A673 (cell line): Measurements from ENCODE around the gene CRIP1. TPM values are rescaled to one million over a fixed set of nuclear protein-coding genes. Genes with fewer than 3 reads are reported as not detected.

ENCODE experiments used
- BruUV-seq: library from RNA; stranded (reverse); fragments of 400-500 nt; replicated peaks from 2 replicates; lab custom pipeline; 2021; lab: Mats Ljungman, UMichigan
- CTCF ChIA-PET: fragments of 300-600 bp; sonication (Branson Sonifier 250); formaldehyde crosslinking; loops from one replicate; lab custom pipeline; 2022; ENCODE audit warnings: antibody characterized with exemption; lab: Charles Lee
- POLR2A ChIA-PET: fragments of 300-600 bp; sonication (Branson Sonifier 250); formaldehyde crosslinking; loops from one replicate; lab custom pipeline; 2022; ENCODE audit warnings: antibody characterized with exemption; ENCODE audit not compliant: low non-redundant PET; lab: Charles Lee
- DNase-seq: peaks from one replicate; pipeline ENCODE4 v3.0.0-alpha.2; 2015; ENCODE audit warnings: low spot score
- H3K27ac ChIP-seq: fragments of 200-600 bp; sonication (generic); 2 replicates; pipeline ENCODE4 v1.5.1; 2016; ENCODE audit warnings: mixed run types, low read depth, mild to moderate bottlenecking, mixed read lengths, antibody characterized with exemption, low read length; ENCODE audit not compliant: poor library complexity, severe bottlenecking
- H3K27me3 ChIP-seq: fragments of 200-600 bp; sonication (generic); replicated peaks from 2 replicates; pipeline ENCODE4 v1.6.1; 2017; ENCODE audit warnings: mixed run types, low read depth, mild to moderate bottlenecking, mixed read lengths, antibody characterized with exemption, low read length; ENCODE audit not compliant: insufficient read depth, poor library complexity
- H3K36me3 ChIP-seq: fragments of 200-600 bp; sonication (generic); 2 replicates; pipeline ENCODE4 v1.6.1; 2016; ENCODE audit warnings: mixed run types, mild to moderate bottlenecking, mixed read lengths, antibody characterized with exemption, low read length; ENCODE audit not compliant: insufficient read depth, poor library complexity, severe bottlenecking
- H3K4me1 ChIP-seq: fragments of 200-600 bp; sonication (generic); 2 replicates; pipeline ENCODE4 v1.6.1; 2017; ENCODE audit warnings: mixed run types, mild to moderate bottlenecking, mixed read lengths, antibody characterized with exemption, low read length; ENCODE audit not compliant: insufficient read depth, poor library complexity, severe bottlenecking
- H3K4me3 ChIP-seq: fragments of 200-600 bp; sonication (generic); 2 replicates; pipeline ENCODE4 v1.5.1; 2016; ENCODE audit warnings: low read depth, mixed run types, mild to moderate bottlenecking, mixed read lengths, low read length; ENCODE audit not compliant: poor library complexity, severe bottlenecking
- H3K9me3 ChIP-seq: fragments of 200-600 bp; sonication (generic); 2 replicates; pipeline ENCODE4 v1.6.1; 2016; ENCODE audit warnings: mixed run types, low read depth, mild to moderate bottlenecking, mixed read lengths, antibody characterized with exemption, low read length; ENCODE audit not compliant: poor library complexity, severe bottlenecking
- CTCF ChIP-seq: fragments of 300-800, 200-600 bp; sonication (generic); conservative IDR thresholded peaks from 2 replicates; pipeline ENCODE4 v1.5.1; 2017; ENCODE audit warnings: low read depth, mild to moderate bottlenecking, antibody characterized with exemption, low read length, moderate library complexity, mixed read lengths
- EZH2 ChIP-seq: fragments of 200-600 bp; sonication (generic); IDR thresholded peaks from 2 replicates; pipeline ENCODE4 v1.6.1; 2017; ENCODE audit warnings: borderline replicate concordance, low read depth, mild to moderate bottlenecking, mixed read lengths, antibody characterized with exemption, low read length; ENCODE audit not compliant: poor library complexity, severe bottlenecking
- intact Hi-C: fragments of 100-400 bp; cut with micrococcal nuclease; formaldehyde crosslinking; loops from one replicate; pipeline ENCODE4 v1.10.0; 2022; ENCODE audit not compliant: unreplicated experiment
- total RNA-seq: library from RNA; stranded (reverse); gene quantifications from 2 replicates; pipeline ENCODE4 v1.2.3, GENCODE V29; 2021

Gene CRIP1
- total RNA-seq, 1 experiment from 2014 or later = 47.7 TPM

GRCh38 chr14:105525861-105526775 is 39.4 kb downstream of the CRIP1 start, which contains the start of gene TMEM121:
TMEM121 (plus strand) TSS chr14:105526583; CDS start chr14:105528835, 2,252 bp downstream.
- Histone ChIP-seq H3K27me3 (no peaks in the 10 kb centered on the region), H3K36me3 (no peaks in the 10 kb centered on the region), H3K9me3 (no peaks in the 10 kb centered on the region), H3K27ac (no peak within 1 kb of the TSS), H3K4me1 (peaks cover 15% of the 10 kb centered on the region), H3K4me3 (peak within 1 kb of the TSS; percentile 55)
- peak; percentile 20 for DNase-seq
- CTCF ChIA-PET = no interaction called here
- intact Hi-C loops = loop anchor here (2.0 to 5.0 kb wide), 2 partner anchors 35 to 154 kb away; partner anchors contain the start of gene TEDC1
- TF ChIP-seq EZH2 = no peak
- no peak for TF ChIP-seq CTCF
- POLR2A ChIA-PET = no interaction called here
- no TSS peak for BruUV-seq

- peaks cover 15% of the 10 kb centered on the region for H3K4me1 ChIP-seq
- no peak for DNase-seq
- ChIA-PET CTCF (no interaction called here), POLR2A (no interaction called here)
- TF ChIP-seq EZH2 (no peak), CTCF (no peak)
- intact Hi-C loops = loop anchor here (2.0 to 5.0 kb wide), 2 partner anchors 36 to 155 kb away; partner anchors contain the start of gene TEDC1
- H3K9me3 ChIP-seq = no peaks in the 10 kb centered on the region
- H3K27me3 ChIP-seq = no peaks in the 10 kb centered on the region
- no peak overlapping the region for H3K27ac ChIP-seq
- peak overlapping the region; percentile 55 for H3K4me3 ChIP-seq
- H3K36me3 ChIP-seq = no peaks in the 10 kb centered on the region
- no TSS peak for BruUV-seq
Observed at GRCh38 chr14:105526776-105527380, 40.2 kb downstream of the CRIP1 start.

- Histone ChIP-seq H3K36me3 (no peaks in the 10 kb centered on the region), H3K27me3 (no peaks in the 10 kb centered on the region), H3K4me3 (peak overlapping the region; percentile 55), H3K4me1 (peaks cover 15% of the 10 kb centered on the region), H3K9me3 (no peaks in the 10 kb centered on the region), H3K27ac (no peak overlapping the region)
- intact Hi-C loops = loop anchor here (2.0 to 5.0 kb wide), 2 partner anchors 37 to 155 kb away; partner anchors contain the start of gene TEDC1
- POLR2A ChIA-PET = no interaction called here
- DNase-seq = no peak
- BruUV-seq = no TSS peak
- no peak for TF ChIP-seq CTCF
- TF ChIP-seq EZH2 = no peak
- CTCF ChIA-PET = interaction anchor here (0.5 kb wide), 1 partner anchor 821 kb away, joined by 3 read pairs; no protein-coding TSS in a partner anchor
Observed at GRCh38 chr14:105527381-105527825, 40.7 kb downstream of the CRIP1 start.
